Skeletal muscle satellite cell (primary cell): Measurements from ENCODE around the gene GRPEL1.
A peak's percentile ranks its signal among the peaks of the same experiment; 100 is the strongest.
"Not testable (repeated sequence)": the region's sequence is repeated elsewhere in the genome, so short reads cannot be mapped to it uniquely, and the experiment has no call there.

Source experiments
- H3K27me3 ChIP-seq: 2 replicates; pipeline ENCODE4 v1.7.0; 2013; ENCODE audit warnings: low read length; ENCODE audit not compliant: control insufficient read depth, insufficient read depth
- H3K36me3 ChIP-seq: 2 replicates; pipeline ENCODE4 v1.7.0; 2013; ENCODE audit warnings: mild to moderate bottlenecking, control low read depth, low read length; ENCODE audit not compliant: insufficient read depth
- H3K4me1 ChIP-seq: 2 replicates; pipeline ENCODE4 v1.7.0; 2013; ENCODE audit warnings: low read length; ENCODE audit not compliant: control insufficient read depth, insufficient read depth
- H3K4me2 ChIP-seq: 2 replicates; pipeline ENCODE4 v1.7.0; 2013; ENCODE audit warnings: mild to moderate bottlenecking, low read length
- H3K4me3 ChIP-seq: 2 replicates; pipeline ENCODE4 v1.7.0; 2013; ENCODE audit warnings: low read length
- H3K9ac ChIP-seq: 2 replicates; pipeline ENCODE4 v1.7.0; 2013; ENCODE audit warnings: mild to moderate bottlenecking, low read depth, low read length, moderate library complexity
- H3K9me3 ChIP-seq: replicated peaks from 2 replicates; pipeline ENCODE4 v1.7.0; 2013; ENCODE audit warnings: mild to moderate bottlenecking, control low read depth, low read length

The GRPEL1 gene

GRCh38 chr4:7104366-7105031 is 36.6 kb upstream of the GRPEL1 start:
- H3K4me2 ChIP-seq = no peak overlapping the region
- H3K9ac ChIP-seq = no peak overlapping the region
- no peaks in the 10 kb centered on the region for H3K9me3 ChIP-seq
- peaks cover 16% of the 10 kb centered on the region for H3K4me1 ChIP-seq
- H3K27me3 ChIP-seq = peaks cover 12% of the 10 kb centered on the region
- no peaks in the 10 kb centered on the region for H3K36me3 ChIP-seq
- no peak overlapping the region for H3K4me3 ChIP-seq

- Histone ChIP-seq H3K4me1 (peaks cover 16% of the 10 kb centered on the region), H3K36me3 (no peaks in the 10 kb centered on the region), H3K4me2 (peak overlapping the region; percentile 92), H3K4me3 (peak overlapping the region; percentile 87), H3K27me3 (peaks cover 12% of the 10 kb centered on the region), H3K9ac (no peak overlapping the region), H3K9me3 (no peaks in the 10 kb centered on the region)
These were observed 35.9 kb upstream of the GRPEL1 start for GRCh38 chr4:7103607-7104365.

- no peaks in the 10 kb centered on the region for H3K9me3 ChIP-seq
- H3K9ac ChIP-seq = peak overlapping the region; percentile 81
- H3K4me2 ChIP-seq = peak overlapping the region; percentile 92
- peaks cover 16% of the 10 kb centered on the region for H3K4me1 ChIP-seq
- peaks cover 14% of the 10 kb centered on the region for H3K27me3 ChIP-seq
- peak overlapping the region; percentile 87 for H3K4me3 ChIP-seq
- no peaks in the 10 kb centered on the region for H3K36me3 ChIP-seq
These were observed 35.3 kb upstream of the GRPEL1 start for GRCh38 chr4:7103031-7103606.

- Histone ChIP-seq H3K27me3 (peaks cover 18% of the 10 kb centered on the region), H3K9ac (peak overlapping the region; percentile 81), H3K4me3 (peak overlapping the region; percentile 87), H3K4me1 (peaks cover 16% of the 10 kb centered on the region), H3K4me2 (peak overlapping the region; percentile 92)
- H3K9me3 ChIP-seq, H3K36me3 ChIP-seq: not testable (repeated sequence)
These were observed 34.6 kb upstream of the GRPEL1 start for GRCh38 chr4:7102516-7102909.

GRCh38 chr4:7101692-7102515 is 34.0 kb upstream of the GRPEL1 start:
- peak overlapping the region; percentile 92 for H3K4me2 ChIP-seq
- H3K9me3 ChIP-seq = no peaks in the 10 kb centered on the region
- H3K27me3 ChIP-seq = peaks cover 21% of the 10 kb centered on the region
- H3K9ac ChIP-seq = no peak overlapping the region
- H3K36me3 ChIP-seq = no peaks in the 10 kb centered on the region
- peaks cover 16% of the 10 kb centered on the region for H3K4me1 ChIP-seq
- peak overlapping the region; percentile 55 for H3K4me3 ChIP-seq

GRCh38 chr4:7096236-7096635 is 28.4 kb upstream of the GRPEL1 start:
- no peak overlapping the region for H3K4me3 ChIP-seq
- H3K9me3 ChIP-seq = no peaks in the 10 kb centered on the region
- H3K4me2 ChIP-seq = no peak overlapping the region
- H3K36me3 ChIP-seq = no peaks in the 10 kb centered on the region
- H3K4me1 ChIP-seq = no peaks in the 10 kb centered on the region
- no peak overlapping the region for H3K9ac ChIP-seq
- H3K27me3 ChIP-seq = peaks cover 37% of the 10 kb centered on the region

- Histone ChIP-seq H3K9ac (no peak overlapping the region), H3K9me3 (no peaks in the 10 kb centered on the region), H3K36me3 (no peaks in the 10 kb centered on the region), H3K4me3 (no peak overlapping the region), H3K4me1 (no peaks in the 10 kb centered on the region), H3K4me2 (no peak overlapping the region), H3K27me3 (peaks cover 37% of the 10 kb centered on the region)
These were observed 27.8 kb upstream of the GRPEL1 start for GRCh38 chr4:7095611-7096155.

GRCh38 chr4:7094916-7095315 is 27.1 kb upstream of the GRPEL1 start:
- H3K4me3 ChIP-seq = no peak overlapping the region
- H3K9me3 ChIP-seq = no peaks in the 10 kb centered on the region
- H3K9ac ChIP-seq = no peak overlapping the region
- H3K27me3 ChIP-seq = peaks cover 39% of the 10 kb centered on the region
- no peaks in the 10 kb centered on the region for H3K4me1 ChIP-seq
- H3K4me2 ChIP-seq = peak overlapping the region; percentile 32
- H3K36me3 ChIP-seq = no peaks in the 10 kb centered on the region

- no peak overlapping the region for H3K4me2 ChIP-seq
- H3K4me3 ChIP-seq = no peak overlapping the region
- H3K9ac ChIP-seq = no peak overlapping the region
- no peaks in the 10 kb centered on the region for H3K4me1 ChIP-seq
- H3K9me3 ChIP-seq = no peaks in the 10 kb centered on the region
- peaks cover 42% of the 10 kb centered on the region for H3K27me3 ChIP-seq
- no peaks in the 10 kb centered on the region for H3K36me3 ChIP-seq
These were observed 24.2 kb upstream of the GRPEL1 start for GRCh38 chr4:7092026-7092425.

- Histone ChIP-seq H3K9ac (no peak overlapping the region), H3K27me3 (peaks cover 37% of the 10 kb centered on the region), H3K4me1 (no peaks in the 10 kb centered on the region), H3K9me3 (no peaks in the 10 kb centered on the region), H3K4me3 (no peak overlapping the region), H3K4me2 (no peak overlapping the region), H3K36me3 (no peaks in the 10 kb centered on the region)
These were observed 21.5 kb upstream of the GRPEL1 start for GRCh38 chr4:7089213-7089986.
